HUES64 (cell line): ENCODE measurements around the gene SLC41A3.

Experiments
- H3K27ac ChIP-seq: 2 replicates; pipeline ENCODE4 v1.7.0; 2013; ENCODE audit warnings: low read depth, low read length, inconsistent platforms
- H3K27me3 ChIP-seq: 2 replicates; pipeline ENCODE4 v1.6.1; 2013; ENCODE audit warnings: mild to moderate bottlenecking, low read length; ENCODE audit not compliant: insufficient read depth
- H3K36me3 ChIP-seq: 2 replicates; pipeline ENCODE4 v1.6.1; 2013; ENCODE audit warnings: mild to moderate bottlenecking, low read length; ENCODE audit not compliant: insufficient read depth
- H3K4me1 ChIP-seq: 2 replicates; pipeline ENCODE4 v1.6.1; 2013; ENCODE audit warnings: mild to moderate bottlenecking, low read length, moderate library complexity; ENCODE audit not compliant: insufficient read depth
- H3K4me3 ChIP-seq: 2 replicates; pipeline ENCODE4 v1.5.1; 2013; ENCODE audit warnings: mild to moderate bottlenecking, low read length, moderate library complexity
- H3K9ac ChIP-seq: 2 replicates; pipeline ENCODE4 v1.6.1; 2013; ENCODE audit warnings: mild to moderate bottlenecking, low read depth, low read length
- H3K9me3 ChIP-seq: 2 replicates; pipeline ENCODE4 v1.6.1; 2013; ENCODE audit warnings: low read depth, low read length; ENCODE audit not compliant: insufficient read depth
- WGBS: fragments of 150-250, 120-280 bp; methylation state at CpG from one replicate; pipeline ENCODE4 v1.1.7; 2013; ENCODE audit warnings: missing lambda C conversion rate; 5-methylcytosine and 5-hydroxymethylcytosine counted together

Gene SLC41A3

GRCh38 chr3:126111126-126111551 is 27.2 kb upstream of the SLC41A3 start:
- Histone ChIP-seq H3K4me3 (no peak overlapping the region), H3K9ac (no peak overlapping the region), H3K27ac (no peak overlapping the region), H3K27me3 (no peaks in the 10 kb centered on the region), H3K9me3 (no peaks in the 10 kb centered on the region), H3K36me3 (no peaks in the 10 kb centered on the region), H3K4me1 (no peaks in the 10 kb centered on the region)
- 92% methylated on average over 10 of the region's 10 CpGs for WGBS

DNA sequence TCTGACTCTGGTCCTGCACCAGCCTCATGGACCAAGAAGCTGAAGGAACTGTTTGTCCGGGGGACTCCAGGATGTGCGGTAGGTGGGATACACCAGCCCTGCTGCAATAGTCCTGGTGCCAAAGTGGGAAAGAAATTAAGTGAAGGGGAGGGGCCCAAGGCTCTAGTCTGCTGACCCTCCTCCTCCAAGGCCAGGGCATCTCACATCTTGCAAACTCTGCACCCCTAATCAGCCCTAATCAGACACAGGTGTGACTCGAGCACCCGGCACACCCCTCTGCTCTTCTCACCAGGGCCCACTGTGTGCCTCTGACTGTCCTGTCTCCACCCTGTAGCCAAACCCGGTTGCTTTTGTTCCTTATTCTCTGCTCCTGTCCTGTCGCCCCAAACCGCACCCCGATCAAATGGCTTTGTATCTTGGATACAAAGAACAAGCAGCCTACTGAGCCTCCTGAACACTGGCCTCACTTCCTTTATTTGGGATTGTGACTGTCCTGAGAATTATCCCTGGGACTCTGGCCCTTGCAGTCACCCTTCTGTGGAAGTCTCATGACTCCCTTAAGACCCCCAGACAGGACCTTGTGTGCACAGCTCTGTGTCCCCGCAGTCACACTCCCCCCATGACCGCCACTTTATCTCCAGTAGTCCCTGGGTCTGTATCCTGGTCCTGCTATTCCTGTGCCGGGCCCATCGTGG is 26.7 kb upstream of the SLC41A3 start:
- 95% methylated on average over 12 of the region's 12 CpGs for WGBS

GRCh38 chr3:126109880-126110235 is 25.9 kb upstream of the SLC41A3 start:
- Histone ChIP-seq H3K4me1 (no peaks in the 10 kb centered on the region), H3K27me3 (no peaks in the 10 kb centered on the region), H3K36me3 (no peaks in the 10 kb centered on the region), H3K27ac (no peak overlapping the region), H3K9ac (no peak overlapping the region), H3K9me3 (no peaks in the 10 kb centered on the region), H3K4me3 (no peak overlapping the region)
- WGBS: 93% methylated on average over 10 of the region's 10 CpGs

More for the DNA sequence above, 26.7 kb upstream of the SLC41A3 start:
- no peak overlapping the region for H3K4me3 ChIP-seq
- H3K9ac ChIP-seq: no peak overlapping the region
- H3K27ac ChIP-seq: no peak overlapping the region
- H3K4me1 ChIP-seq: no peaks in the 10 kb centered on the region
- H3K27me3 ChIP-seq: no peaks in the 10 kb centered on the region
- no peaks in the 10 kb centered on the region for H3K9me3 ChIP-seq
- H3K36me3 ChIP-seq: no peaks in the 10 kb centered on the region

DNA sequence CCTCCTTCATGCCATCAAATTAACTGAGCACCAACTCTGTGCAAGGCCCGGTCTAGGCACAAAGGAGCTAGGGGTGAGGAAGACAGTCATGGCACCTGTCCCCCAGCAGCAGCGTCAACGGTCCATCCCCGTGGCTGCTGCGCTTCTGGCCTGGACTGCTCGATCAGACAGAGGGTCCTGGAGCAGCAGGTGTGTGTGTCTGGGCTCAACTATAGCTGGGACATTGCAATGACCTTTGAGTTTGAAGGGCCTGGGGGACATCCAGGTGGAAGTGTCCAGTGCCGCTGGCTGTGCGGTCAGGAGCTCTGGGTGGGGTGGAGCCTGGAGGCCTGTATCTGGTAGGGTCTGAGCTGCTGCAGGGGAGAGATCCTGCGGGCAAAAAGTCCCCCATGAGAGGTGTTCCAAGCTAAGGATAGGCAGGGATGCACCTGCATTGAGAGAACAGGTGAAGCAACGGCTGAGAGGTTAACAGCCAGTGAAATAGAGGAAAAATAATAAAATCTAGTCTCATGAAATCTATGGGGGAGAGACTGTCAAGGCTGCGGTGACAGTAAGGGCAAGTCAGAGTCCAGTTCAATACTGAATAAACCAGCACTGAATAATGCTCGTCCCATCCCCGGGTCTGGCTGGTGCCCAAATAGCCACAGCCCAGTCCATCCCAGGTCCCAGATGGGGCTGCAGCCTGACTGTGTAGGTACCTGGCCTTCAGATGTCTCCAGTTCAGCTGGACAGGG is 25.4 kb upstream of the SLC41A3 start:
- 96% methylated on average over 13 of the region's 13 CpGs for WGBS
- no peak overlapping the region for H3K27ac ChIP-seq
- no peaks in the 10 kb centered on the region for H3K36me3 ChIP-seq
- no peaks in the 10 kb centered on the region for H3K27me3 ChIP-seq
- H3K4me3 ChIP-seq: no peak overlapping the region
- no peaks in the 10 kb centered on the region for H3K4me1 ChIP-seq
- H3K9ac ChIP-seq: no peak overlapping the region
- no peaks in the 10 kb centered on the region for H3K9me3 ChIP-seq

DNA sequence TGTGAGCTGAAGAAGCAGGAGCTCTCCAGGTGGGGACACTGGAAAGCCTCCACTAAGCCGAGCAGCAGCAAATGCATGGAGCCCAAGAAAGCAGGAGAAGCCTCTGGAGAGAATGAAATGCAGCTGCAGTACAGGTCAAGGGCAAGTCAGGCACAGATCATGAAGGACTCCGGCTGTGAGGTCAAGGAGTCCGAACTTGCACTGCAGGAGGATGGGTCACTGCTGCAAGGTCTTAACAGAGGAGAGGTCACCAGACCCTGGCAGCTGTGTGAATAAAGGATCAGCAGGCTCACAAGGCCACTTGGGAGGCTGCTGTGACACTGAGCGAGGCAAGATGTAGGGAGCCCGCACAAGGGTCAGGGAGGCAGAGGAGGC is 24.7 kb upstream of the SLC41A3 start:
- Histone ChIP-seq H3K9ac (no peak overlapping the region), H3K4me1 (no peaks in the 10 kb centered on the region), H3K27ac (no peak overlapping the region), H3K4me3 (no peak overlapping the region), H3K36me3 (no peaks in the 10 kb centered on the region), H3K9me3 (no peaks in the 10 kb centered on the region), H3K27me3 (no peaks in the 10 kb centered on the region)
- WGBS: 89% methylated on average over 5 of the region's 5 CpGs

GRCh38 chr3:126107957-126108675 is 24.2 kb upstream of the SLC41A3 start:
- Histone ChIP-seq H3K36me3 (no peaks in the 10 kb centered on the region), H3K9me3 (no peaks in the 10 kb centered on the region), H3K27ac (no peak overlapping the region), H3K9ac (no peak overlapping the region), H3K4me3 (no peak overlapping the region), H3K4me1 (no peaks in the 10 kb centered on the region), H3K27me3 (no peaks in the 10 kb centered on the region)
- 96% methylated on average over 8 of the region's 8 CpGs for whole genome bisulfite sequencing

DNA sequence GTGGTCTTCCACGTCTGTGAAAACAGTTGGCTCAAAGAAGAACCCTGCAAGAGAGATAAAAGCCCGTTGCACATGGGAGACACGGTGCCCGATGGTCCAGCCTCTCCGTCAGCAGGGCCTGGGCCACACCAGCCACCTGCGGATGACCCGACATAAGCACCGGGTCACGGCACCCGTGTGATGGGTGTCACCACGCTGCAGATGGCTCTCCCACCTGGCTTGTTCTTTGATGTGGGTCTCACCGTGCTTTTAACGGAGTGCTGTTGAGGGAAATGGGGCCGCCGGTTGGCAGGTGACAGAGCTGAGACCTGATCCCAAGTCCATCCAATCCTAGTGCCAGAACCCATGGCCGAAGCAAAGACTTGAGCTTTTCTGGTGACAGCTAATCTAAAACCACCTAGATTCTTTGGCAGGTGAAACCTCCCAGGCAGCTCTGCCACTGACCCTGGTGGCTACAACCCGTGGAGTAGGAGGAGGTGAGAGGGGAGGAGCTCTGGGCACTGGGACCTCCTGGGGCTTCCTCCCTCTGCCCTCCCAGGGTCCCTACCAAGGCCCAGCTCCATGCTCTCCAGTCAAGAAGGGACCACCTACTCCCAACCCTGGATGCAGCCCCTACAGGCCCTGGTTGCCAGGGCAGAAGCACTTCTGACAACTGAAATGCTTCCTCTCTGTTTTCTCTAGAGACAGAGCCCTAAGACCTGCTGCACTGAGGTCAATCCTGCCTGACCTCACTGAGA is 23.4 kb upstream of the SLC41A3 start:
- 86% methylated on average over 17 of the region's 17 CpGs for WGBS
- no peak overlapping the region for H3K9ac ChIP-seq
- H3K4me3 ChIP-seq: no peak overlapping the region
- H3K9me3 ChIP-seq: no peaks in the 10 kb centered on the region
- H3K27ac ChIP-seq: no peak overlapping the region
- no peaks in the 10 kb centered on the region for H3K27me3 ChIP-seq
- no peaks in the 10 kb centered on the region for H3K36me3 ChIP-seq
- H3K4me1 ChIP-seq: no peaks in the 10 kb centered on the region

DNA sequence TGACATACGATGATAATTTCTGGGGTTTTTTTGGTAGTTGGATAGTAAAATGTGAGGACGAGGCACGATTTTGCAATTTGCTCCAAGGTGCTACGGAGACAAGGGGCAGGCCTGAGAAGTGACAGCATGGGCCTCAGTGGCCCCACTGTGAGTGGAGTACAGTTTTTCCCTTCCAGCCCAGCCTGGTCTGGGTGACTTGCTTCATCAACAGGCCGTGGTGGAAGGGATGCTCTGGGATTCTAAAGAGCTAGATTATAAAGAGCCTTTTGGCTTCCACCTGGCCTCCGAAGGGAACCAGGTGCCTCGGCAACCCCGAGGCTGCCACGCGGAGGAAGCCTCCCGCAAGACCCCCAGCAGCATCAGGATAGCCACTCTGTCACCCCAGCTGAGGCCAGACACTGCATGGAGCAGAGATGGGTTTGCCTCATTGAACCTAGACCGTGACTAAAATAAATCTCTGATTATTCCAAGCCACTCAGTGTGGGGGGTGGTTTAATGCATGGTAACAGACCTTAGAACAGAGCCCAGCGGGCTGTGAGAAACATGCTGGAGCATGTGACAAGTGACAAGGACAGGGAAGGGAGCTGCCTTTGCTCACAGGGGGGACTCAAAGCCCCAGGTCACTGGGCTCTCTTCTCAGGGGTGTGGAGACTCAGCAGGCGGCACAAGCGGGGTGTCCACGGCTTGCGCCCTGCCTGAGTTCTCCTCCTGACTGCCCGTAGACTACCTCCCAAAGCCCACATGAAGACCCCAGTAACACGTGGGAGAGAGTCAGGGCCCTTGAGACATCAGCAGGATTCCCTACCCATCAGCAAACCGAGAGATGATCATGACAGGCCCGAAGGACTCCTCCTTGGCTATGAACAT is 22.6 kb upstream of the SLC41A3 start:
- H3K9me3 ChIP-seq: no peaks in the 10 kb centered on the region
- no peak overlapping the region for H3K27ac ChIP-seq
- no peak overlapping the region for H3K9ac ChIP-seq
- no peaks in the 10 kb centered on the region for H3K27me3 ChIP-seq
- 95% methylated on average over 21 of the region's 21 CpGs for WGBS
- H3K4me3 ChIP-seq: no peak overlapping the region
- no peaks in the 10 kb centered on the region for H3K4me1 ChIP-seq
- no peaks in the 10 kb centered on the region for H3K36me3 ChIP-seq

DNA sequence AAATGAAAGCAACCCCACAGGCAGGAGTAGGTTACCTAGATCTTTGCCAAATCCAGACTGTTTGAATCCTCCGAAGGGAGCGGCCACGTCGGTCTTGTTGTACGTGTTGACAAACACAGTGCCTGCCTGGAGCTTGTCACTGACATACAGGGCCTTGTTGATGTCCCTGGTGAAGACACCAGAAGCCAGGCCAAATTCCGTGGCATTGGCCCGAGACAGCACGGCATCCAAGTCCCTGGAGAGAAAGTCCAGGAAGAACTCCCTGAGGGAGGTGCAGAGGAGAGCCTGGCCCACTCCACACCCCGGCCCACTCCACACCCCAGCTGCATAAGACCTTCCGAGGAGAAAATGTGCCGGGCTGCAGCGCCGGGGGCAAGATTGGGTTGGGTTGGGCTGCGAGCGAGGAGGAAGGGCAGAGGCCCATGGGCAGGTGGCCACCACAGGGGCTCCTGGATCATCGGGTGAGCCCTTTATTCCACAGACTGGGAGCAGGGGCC is 21.8 kb upstream of the SLC41A3 start:
- H3K27me3 ChIP-seq: no peaks in the 10 kb centered on the region
- WGBS: 92% methylated on average over 16 of the region's 16 CpGs
- H3K36me3 ChIP-seq: no peaks in the 10 kb centered on the region
- no peak overlapping the region for H3K4me3 ChIP-seq
- no peaks in the 10 kb centered on the region for H3K9me3 ChIP-seq
- H3K9ac ChIP-seq: no peak overlapping the region
- no peaks in the 10 kb centered on the region for H3K4me1 ChIP-seq
- no peak overlapping the region for H3K27ac ChIP-seq
